ENCODE data around the gene ADAMTS9.
A peak's percentile ranks its signal among the peaks of the same experiment; 100 is the strongest.

ADAMTS9 gene

GRCh38 chr3:64612916-64613526 lies 74.8 kb downstream of the ADAMTS9 start:
- H2BK5ac ChIP-seq (ENCODE audit: low read depth, low read length, poor library complexity, severe bottlenecking) = no peak overlapping the region
- no peak overlapping the region for H4K91ac ChIP-seq (ENCODE audit: low read length)
- no peak overlapping the region for H3K4me3 ChIP-seq (ENCODE audit: insufficient read depth in 1 of 2, low read depth in 1 of 2, low read length in 2 of 2)
- no peaks in the 10 kb centered on the region for H3K9me3 ChIP-seq (ENCODE audit: control insufficient read depth, low read length)
- no peak overlapping the region for H3K4ac ChIP-seq (ENCODE audit: low read depth in 1 of 2, low read length in 2 of 2)
- 53% methylated on average over 9 of the region's 11 CpGs for WGBS
- H3K27me3 ChIP-seq (ENCODE audit: control insufficient read depth in 1 of 2, insufficient read depth in 1 of 2, low read length in 2 of 2) = no peaks in the 10 kb centered on the region
- peaks cover 0 to 3% of the 10 kb centered on the region in 2 experiments for H3K36me3 ChIP-seq (ENCODE audit: control insufficient read depth in 1 of 2, insufficient read depth in 2 of 2, low read depth in 1 of 2, low read length in 2 of 2)
- H3K79me1 ChIP-seq (replicated peaks; ENCODE audit: low read length, poor library complexity, severe bottlenecking) = no peaks in the 10 kb centered on the region
- no peak overlapping the region for H3K14ac ChIP-seq (ENCODE audit: low read length in 2 of 2)
- H2AK5ac ChIP-seq (ENCODE audit: low read length, severe bottlenecking) = no peak overlapping the region
- H3K4me2 ChIP-seq (ENCODE audit: low read length, poor library complexity, severe bottlenecking) = no peak overlapping the region
- H3K9ac ChIP-seq (ENCODE audit: low read length) = no peak overlapping the region
- H4K8ac ChIP-seq (ENCODE audit: low read length) = no peak overlapping the region
- no peak overlapping the region for H2BK12ac ChIP-seq (ENCODE audit: low read length in 2 of 2)
- no peak overlapping the region for H3K18ac ChIP-seq (ENCODE audit: low read depth in 1 of 2, low read length in 2 of 2)
- no peak overlapping the region for H2BK120ac ChIP-seq (ENCODE audit: low read depth, low read length)
- no peaks in the 10 kb centered on the region for H3K4me1 ChIP-seq (ENCODE audit: control insufficient read depth, insufficient read depth, low read depth, low read length)
- H2BK15ac ChIP-seq (ENCODE audit: low read depth, poor library complexity, severe bottlenecking) = no peak overlapping the region
- DNase-seq = no peak
- H3K27ac ChIP-seq (ENCODE audit: low read length, poor library complexity, severe bottlenecking) = no peak overlapping the region
- H3K23ac ChIP-seq (ENCODE audit: low read length in 2 of 2) = no peak overlapping the region
- no peak overlapping the region for H2AFZ ChIP-seq (ENCODE audit: low read depth, low read length)

DNA sequence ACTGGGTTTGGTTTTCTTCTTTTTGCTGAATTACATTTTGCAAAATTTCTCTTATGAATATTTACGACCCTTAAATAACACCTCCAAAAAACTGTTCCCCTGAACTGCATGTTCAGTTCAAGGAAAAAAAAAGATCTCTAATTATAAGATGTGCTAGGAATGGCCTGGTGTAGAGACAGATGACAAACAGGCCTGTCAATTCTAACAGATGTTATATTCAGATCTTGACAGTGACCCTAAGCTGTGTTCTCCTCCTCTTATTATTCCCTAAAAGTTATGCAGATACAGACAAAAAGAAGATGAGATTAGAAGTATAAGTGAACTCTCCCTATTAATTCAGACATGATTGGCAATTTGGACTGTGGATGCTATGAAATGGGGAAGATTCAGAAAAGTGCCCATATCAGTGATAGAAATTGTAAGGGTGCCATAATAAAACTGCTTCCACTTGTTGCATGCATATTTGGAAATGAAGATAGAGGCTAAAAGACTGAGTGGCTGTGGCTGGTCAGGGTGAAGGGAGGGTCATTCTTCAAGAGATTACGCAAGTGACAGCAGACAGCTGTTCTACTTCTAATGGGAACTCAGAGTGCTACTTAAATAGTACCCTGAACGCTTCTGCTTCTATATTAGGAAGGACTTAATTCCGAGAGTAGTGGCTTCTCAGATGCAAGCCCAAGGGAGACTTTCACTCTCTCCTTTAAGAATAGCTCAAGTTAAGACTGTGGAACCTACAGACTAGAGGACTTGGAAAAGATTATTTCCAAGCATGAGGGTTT lies 75.5 kb downstream of the ADAMTS9 start:
- DNase-seq = peak; percentile 86
- Histone ChIP-seq H3K4me2 (ENCODE audit: low read length, poor library complexity, severe bottlenecking) (no peak overlapping the region), H2AK5ac (ENCODE audit: low read length, severe bottlenecking) (no peak overlapping the region), H2BK15ac (ENCODE audit: low read depth, poor library complexity, severe bottlenecking) (no peak overlapping the region), H3K36me3 (ENCODE audit: control insufficient read depth in 1 of 2, insufficient read depth in 2 of 2, low read depth in 1 of 2, low read length in 2 of 2) (peaks cover 0 to 3% of the 10 kb centered on the region in 2 experiments), H3K9me3 (ENCODE audit: control insufficient read depth, low read length) (no peaks in the 10 kb centered on the region), H3K27ac (ENCODE audit: low read length, poor library complexity, severe bottlenecking) (no peak overlapping the region), H2BK5ac (ENCODE audit: low read depth, low read length, poor library complexity, severe bottlenecking) (no peak overlapping the region), H4K91ac (ENCODE audit: low read length) (no peak overlapping the region), H3K79me1 (replicated peaks; ENCODE audit: low read length, poor library complexity, severe bottlenecking) (no peaks in the 10 kb centered on the region), H3K14ac (ENCODE audit: low read length in 2 of 2) (no peak overlapping the region), H2BK120ac (ENCODE audit: low read depth, low read length) (no peak overlapping the region), H4K8ac (ENCODE audit: low read length) (no peak overlapping the region), H3K4me3 (ENCODE audit: insufficient read depth in 1 of 2, low read depth in 1 of 2, low read length in 2 of 2) (no peak overlapping the region), H3K4ac (ENCODE audit: low read depth in 1 of 2, low read length in 2 of 2) (no peak overlapping the region), H3K27me3 (ENCODE audit: control insufficient read depth in 1 of 2, insufficient read depth in 1 of 2, low read length in 2 of 2) (no peaks in the 10 kb centered on the region), H3K9ac (ENCODE audit: low read length) (no peak overlapping the region), H2AFZ (ENCODE audit: low read depth, low read length) (no peak overlapping the region), H3K18ac (ENCODE audit: low read depth in 1 of 2, low read length in 2 of 2) (no peak overlapping the region), H3K4me1 (ENCODE audit: control insufficient read depth, insufficient read depth, low read depth, low read length) (no peaks in the 10 kb centered on the region), H2BK12ac (ENCODE audit: low read length in 2 of 2) (no peak overlapping the region), H3K23ac (ENCODE audit: low read length in 2 of 2) (no peak overlapping the region)
- WGBS = no CpG with 5 or more reads among the region's 4 CpGs

- H2AK5ac ChIP-seq (ENCODE audit: low read length, severe bottlenecking) = no peak overlapping the region
- H3K23ac ChIP-seq (ENCODE audit: low read length in 2 of 2) = no peak overlapping the region
- 94% methylated on average over 1 of the region's 2 CpGs for WGBS
- H4K91ac ChIP-seq (ENCODE audit: low read length) = no peak overlapping the region
- H3K27ac ChIP-seq (ENCODE audit: low read length, poor library complexity, severe bottlenecking) = no peak overlapping the region
- H3K14ac ChIP-seq (ENCODE audit: low read length in 2 of 2) = no peak overlapping the region
- no peak overlapping the region for H3K9ac ChIP-seq (ENCODE audit: low read length)
- H3K4me3 ChIP-seq (ENCODE audit: insufficient read depth in 1 of 2, low read depth in 1 of 2, low read length in 2 of 2) = no peak overlapping the region
- H3K9me3 ChIP-seq (ENCODE audit: control insufficient read depth, low read length) = no peaks in the 10 kb centered on the region
- H2BK15ac ChIP-seq (ENCODE audit: low read depth, poor library complexity, severe bottlenecking) = no peak overlapping the region
- peaks cover 3 to 8% of the 10 kb centered on the region in 2 experiments for H3K36me3 ChIP-seq (ENCODE audit: control insufficient read depth in 1 of 2, insufficient read depth in 2 of 2, low read depth in 1 of 2, low read length in 2 of 2)
- no peak overlapping the region for H2BK5ac ChIP-seq (ENCODE audit: low read depth, low read length, poor library complexity, severe bottlenecking)
- DNase-seq = no peak
- no peak overlapping the region for H2AFZ ChIP-seq (ENCODE audit: low read depth, low read length)
- no peak overlapping the region for H3K4me2 ChIP-seq (ENCODE audit: low read length, poor library complexity, severe bottlenecking)
- H3K4ac ChIP-seq (ENCODE audit: low read depth in 1 of 2, low read length in 2 of 2) = no peak overlapping the region
- no peak overlapping the region for H2BK120ac ChIP-seq (ENCODE audit: low read depth, low read length)
- no peaks in the 10 kb centered on the region for H3K79me1 ChIP-seq (replicated peaks; ENCODE audit: low read length, poor library complexity, severe bottlenecking)
- H3K27me3 ChIP-seq (ENCODE audit: control insufficient read depth in 1 of 2, insufficient read depth in 1 of 2, low read length in 2 of 2) = no peaks in the 10 kb centered on the region
- H2BK12ac ChIP-seq (ENCODE audit: low read length in 2 of 2) = no peak overlapping the region
- no peak overlapping the region for H4K8ac ChIP-seq (ENCODE audit: low read length)
- H3K4me1 ChIP-seq (ENCODE audit: control insufficient read depth, insufficient read depth, low read depth, low read length) = no peaks in the 10 kb centered on the region
- H3K18ac ChIP-seq (ENCODE audit: low read depth in 1 of 2, low read length in 2 of 2) = no peak overlapping the region
Observed at GRCh38 chr3:64608741-64609140, 79.1 kb downstream of the ADAMTS9 start.

DNA sequence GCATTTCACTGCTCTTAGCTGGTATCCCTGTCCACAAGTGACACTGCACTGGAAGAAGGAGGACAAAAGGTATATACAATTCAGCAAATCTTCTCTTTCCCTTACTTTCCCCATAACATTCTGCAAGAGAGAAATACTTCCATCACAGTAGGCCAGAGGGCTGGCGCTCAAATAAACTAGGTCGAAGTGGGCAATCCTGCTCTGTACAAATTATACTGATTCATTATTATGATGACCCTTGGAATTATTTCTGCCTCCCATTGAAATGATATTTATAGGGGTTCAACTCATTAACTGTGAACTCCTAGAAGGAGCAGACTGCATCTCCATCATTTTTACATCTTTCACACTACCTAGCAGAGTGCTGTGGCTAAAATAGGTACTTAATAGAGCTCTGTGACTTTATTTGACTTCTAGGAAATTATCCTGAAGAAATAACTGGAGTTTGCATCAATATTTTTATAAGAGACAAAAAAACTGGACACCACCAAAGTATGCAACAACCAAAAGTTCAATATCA lies 80.7 kb downstream of the ADAMTS9 start:
- WGBS = no CpG with 5 or more reads among the region's 2 CpGs
- Histone ChIP-seq H4K8ac (ENCODE audit: low read length) (no peak overlapping the region), H3K9me3 (ENCODE audit: control insufficient read depth, low read length) (no peaks in the 10 kb centered on the region), H3K4me1 (ENCODE audit: control insufficient read depth, insufficient read depth, low read depth, low read length) (no peaks in the 10 kb centered on the region), H2BK120ac (ENCODE audit: low read depth, low read length) (no peak overlapping the region), H4K91ac (ENCODE audit: low read length) (no peak overlapping the region), H3K27ac (ENCODE audit: low read length, poor library complexity, severe bottlenecking) (no peak overlapping the region), H3K9ac (ENCODE audit: low read length) (no peak overlapping the region), H3K36me3 (ENCODE audit: control insufficient read depth in 1 of 2, insufficient read depth in 2 of 2, low read depth in 1 of 2, low read length in 2 of 2) (peaks cover 3 to 5% of the 10 kb centered on the region in 2 experiments), H2AFZ (ENCODE audit: low read depth, low read length) (no peak overlapping the region), H2BK12ac (ENCODE audit: low read length in 2 of 2) (no peak overlapping the region), H3K79me1 (replicated peaks; ENCODE audit: low read length, poor library complexity, severe bottlenecking) (no peaks in the 10 kb centered on the region), H3K18ac (ENCODE audit: low read depth in 1 of 2, low read length in 2 of 2) (no peak overlapping the region), H3K14ac (ENCODE audit: low read length in 2 of 2) (no peak overlapping the region), H2BK5ac (ENCODE audit: low read depth, low read length, poor library complexity, severe bottlenecking) (no peak overlapping the region), H3K4me3 (ENCODE audit: insufficient read depth in 1 of 2, low read depth in 1 of 2, low read length in 2 of 2) (no peak overlapping the region), H3K4me2 (ENCODE audit: low read length, poor library complexity, severe bottlenecking) (no peak overlapping the region), H2AK5ac (ENCODE audit: low read length, severe bottlenecking) (no peak overlapping the region), H3K23ac (ENCODE audit: low read length in 2 of 2) (no peak overlapping the region), H3K27me3 (ENCODE audit: control insufficient read depth in 1 of 2, insufficient read depth in 1 of 2, low read length in 2 of 2) (no peaks in the 10 kb centered on the region), H2BK15ac (ENCODE audit: low read depth, poor library complexity, severe bottlenecking) (no peak overlapping the region), H3K4ac (ENCODE audit: low read depth in 1 of 2, low read length in 2 of 2) (no peak overlapping the region)
- DNase-seq = no peak
